Activated CD4-positive, alpha-beta T cell treated with anti-CD3 and anti-CD28 coated beads, Interleukin-2, Interleukin-6, amounts not matched to agents 100 ng/mL and 50 ng/mL, durations not matched to agents 16 hours and 8 hours (primary cell): ENCODE results near the gene NFATC2.

Source experiments
- DNase-seq: peaks from one replicate; pipeline ENCODE4 v3.0.0-alpha.2; 2020

NFATC2 gene

DNA sequence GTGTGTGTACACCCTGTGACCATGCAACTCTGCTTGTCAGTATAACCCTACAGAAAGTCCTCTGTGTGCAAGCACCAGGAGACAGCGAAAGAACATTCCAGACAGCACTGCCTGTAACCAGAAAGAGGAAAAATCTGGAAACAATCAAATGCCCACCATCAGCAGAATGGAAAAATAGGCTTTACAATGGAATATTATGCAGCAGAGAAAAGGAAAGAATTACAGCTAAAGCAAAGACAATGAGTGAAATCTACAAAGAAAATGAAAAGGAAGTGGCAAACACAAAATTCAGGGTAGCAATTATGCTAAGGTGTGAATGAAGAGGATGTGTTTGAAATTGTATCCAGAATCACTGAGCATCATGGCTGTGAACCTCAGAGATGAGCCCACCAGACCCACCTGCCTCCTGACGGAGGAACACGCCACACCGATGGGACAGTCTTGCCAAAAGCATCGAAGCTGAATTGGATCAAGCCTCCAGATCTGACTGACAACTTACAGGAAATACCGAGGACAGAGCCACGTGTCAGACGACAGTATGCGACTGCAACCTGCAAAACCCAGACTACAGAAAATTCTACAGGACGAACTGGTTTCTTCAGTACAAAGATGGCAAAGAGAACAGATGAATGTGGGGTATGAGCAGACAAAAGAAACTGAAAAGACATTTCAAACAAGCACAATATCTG is 133.2 kb downstream of the NFATC2 start:
- no peak for DNase-seq

DNA sequence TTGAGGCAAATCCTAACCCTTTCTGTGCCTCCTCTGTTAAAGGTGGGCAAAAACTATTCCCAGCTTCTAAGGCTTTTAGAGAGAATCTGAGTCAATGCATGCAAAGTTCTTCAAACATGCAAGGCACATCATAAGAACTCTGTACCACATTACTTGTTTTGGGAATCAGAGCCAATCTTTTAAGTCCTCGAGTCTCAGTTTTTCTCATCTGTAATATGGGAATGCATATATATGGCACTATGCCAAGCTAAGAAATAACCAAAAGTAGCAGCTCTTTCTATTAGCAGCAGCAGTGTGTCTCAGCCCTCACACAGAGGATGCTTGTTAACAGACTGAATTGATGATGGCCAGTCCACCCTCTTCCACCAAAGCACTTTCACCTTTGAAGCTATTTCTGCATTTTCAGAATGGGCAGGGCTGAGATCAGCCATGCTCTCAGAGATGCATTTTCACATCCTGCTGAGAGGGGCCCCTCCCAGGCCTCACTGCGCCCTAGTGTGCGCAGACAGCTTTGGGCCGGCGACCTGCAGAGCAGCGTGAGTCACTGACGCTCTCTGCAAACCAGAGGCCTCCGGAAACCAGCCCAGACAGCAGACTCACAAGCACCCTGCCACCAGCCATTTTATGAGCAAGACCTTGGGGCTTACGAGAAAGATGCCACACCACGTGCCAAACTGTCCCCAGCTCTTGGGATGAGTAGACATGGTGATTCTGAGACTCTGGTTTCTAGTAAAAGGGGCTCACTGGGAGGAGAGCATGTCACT is 138.0 kb downstream of the NFATC2 start:
- DNase-seq, result peak; percentile 98

DNA sequence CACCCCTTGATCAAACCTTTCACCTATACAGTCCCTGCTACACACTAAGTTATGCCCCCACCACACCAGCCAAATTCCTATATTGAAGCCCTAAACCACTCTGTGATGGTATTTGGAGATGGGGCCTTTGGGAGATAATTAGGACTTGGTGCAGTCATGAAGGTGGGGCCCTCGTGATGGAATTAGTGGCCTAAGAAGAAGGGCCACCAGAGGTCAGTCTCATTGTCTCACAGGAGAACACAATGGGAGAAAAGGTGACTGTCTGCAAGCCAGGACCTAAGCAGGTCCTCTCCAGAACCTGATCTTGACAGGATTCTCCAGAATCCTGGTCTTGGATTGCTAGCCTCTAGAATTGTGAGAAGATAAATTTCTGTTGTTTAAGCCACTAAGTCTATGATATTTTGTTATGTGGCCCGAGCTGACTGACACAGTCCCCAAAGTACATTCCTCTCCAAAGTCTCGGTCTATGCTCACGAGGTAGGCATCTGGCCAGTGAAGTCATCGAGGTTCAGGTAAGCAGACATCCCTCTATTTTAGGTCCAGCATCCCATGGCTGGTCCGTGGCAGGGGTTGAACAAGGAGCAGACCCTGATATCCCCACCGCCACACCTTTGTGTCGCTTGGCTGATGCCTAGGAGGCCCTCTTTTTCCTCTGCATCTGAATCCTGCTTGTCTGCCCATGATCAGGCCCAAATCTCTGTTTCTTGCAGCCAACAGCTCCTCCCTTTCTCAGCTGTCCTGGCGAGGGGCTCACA is 138.9 kb downstream of the NFATC2 start:
- DNase-seq, result no peak

- peak; percentile 86 for DNase-seq
Measured at GRCh38 chr20:51402201-51402600, 140.3 kb downstream of the NFATC2 start.

DNA sequence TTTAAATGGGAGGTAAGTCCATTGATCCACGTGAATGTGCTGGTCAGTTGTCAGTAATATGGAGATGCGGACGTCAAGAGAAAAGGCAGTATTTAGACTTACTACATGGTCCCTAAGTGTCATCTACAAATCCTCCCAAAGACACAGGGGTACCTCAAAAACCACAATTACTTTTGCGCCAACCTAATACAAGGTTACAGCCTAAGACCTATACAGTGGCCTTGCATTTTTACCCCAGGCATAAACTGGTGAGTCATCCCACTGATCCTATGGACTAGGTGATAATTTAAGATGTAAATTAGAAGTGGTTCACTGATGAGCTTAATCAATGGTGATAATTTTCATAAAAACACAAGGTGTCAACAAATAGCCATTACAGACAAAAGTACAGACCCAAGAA is 141.0 kb downstream of the NFATC2 start:
- DNase-seq, result no peak

- peak; percentile 94 for DNase-seq
Measured at GRCh38 chr20:51400051-51400926, 142.2 kb downstream of the NFATC2 start.

DNA sequence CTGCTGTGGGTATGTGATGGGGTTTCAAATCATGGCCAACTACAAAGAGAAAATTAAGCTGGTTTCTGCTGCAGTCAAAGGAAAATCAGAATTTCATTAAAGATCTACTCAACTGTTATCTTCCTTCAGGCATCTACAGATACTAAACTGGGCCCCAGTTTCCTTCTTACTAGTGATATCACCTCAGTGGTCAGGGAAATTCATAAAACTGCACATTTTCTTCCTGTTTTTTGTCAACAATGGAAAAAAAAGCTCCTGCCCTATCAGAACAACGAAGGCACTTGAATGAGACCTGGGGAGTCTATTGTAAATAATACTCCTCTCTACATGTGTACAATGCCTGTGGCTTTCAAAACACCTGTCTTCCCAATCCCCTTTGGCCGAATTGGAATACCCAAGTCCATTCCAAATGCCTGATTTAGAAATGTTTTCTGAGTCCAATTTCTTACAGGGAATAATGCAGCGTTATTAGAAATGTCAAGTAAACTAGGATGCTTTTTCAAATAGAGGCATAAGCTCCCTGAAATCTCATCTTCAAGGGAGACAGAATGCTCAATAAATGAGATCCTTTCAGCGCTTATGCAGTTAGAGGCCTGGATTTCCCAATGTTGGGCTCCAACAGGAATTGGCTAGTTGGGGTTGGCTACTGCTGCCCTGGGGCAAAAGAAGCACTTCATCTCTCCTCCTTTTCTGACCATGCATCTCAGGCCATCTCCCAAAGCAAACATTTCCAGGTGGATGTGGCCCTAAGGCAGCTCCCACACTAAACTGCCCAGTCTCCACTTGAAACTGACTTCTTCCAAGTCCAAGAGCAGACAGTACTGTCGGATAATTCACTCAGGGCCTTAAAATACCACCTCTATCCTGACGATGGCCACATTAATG is 143.3 kb downstream of the NFATC2 start:
- DNase-seq, result peak; percentile 76

- no peak for DNase-seq
Measured at GRCh38 chr20:51398552-51398951, 144.0 kb downstream of the NFATC2 start.

DNA sequence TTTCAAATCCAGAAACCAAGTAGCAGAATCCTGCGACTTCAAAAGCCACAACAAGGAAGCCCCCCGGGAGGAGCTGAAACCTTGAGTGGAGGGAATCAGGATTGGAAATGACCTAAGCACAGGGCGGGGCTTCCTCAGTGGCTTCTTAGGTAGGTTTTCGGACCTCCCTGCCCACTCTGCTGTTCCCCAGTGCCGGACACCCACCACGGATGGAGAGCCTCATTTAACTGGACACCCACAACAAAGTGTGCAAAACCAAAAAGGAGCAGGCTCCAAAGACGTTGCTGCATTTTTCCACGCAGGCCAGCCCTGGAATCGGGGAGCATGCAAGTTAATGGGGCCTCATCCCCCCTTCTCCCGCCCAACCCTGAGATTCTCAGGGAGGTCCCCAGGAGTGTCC is 144.4 kb downstream of the NFATC2 start:
- no peak for DNase-seq

DNA sequence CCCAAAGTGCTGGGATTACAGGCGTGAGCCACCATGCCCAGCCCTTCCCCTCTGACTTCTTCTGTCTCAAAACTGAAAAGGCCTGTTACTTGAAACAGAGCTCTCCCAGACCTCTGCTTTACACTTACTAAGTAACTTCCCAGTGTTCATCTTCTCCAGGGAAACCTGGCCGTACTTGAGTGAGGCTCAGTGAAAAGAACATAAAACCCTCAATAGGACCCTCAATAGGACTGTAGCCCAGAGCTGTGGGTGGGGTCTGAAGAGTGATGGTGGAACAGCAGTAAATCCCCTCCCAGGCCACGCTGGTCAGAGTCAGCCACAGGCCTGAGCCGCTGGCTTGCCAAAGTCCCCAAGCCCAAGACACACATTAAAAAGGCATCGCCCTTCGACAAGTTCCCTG is 145.4 kb downstream of the NFATC2 start:
- DNase-seq, result no peak

DNA sequence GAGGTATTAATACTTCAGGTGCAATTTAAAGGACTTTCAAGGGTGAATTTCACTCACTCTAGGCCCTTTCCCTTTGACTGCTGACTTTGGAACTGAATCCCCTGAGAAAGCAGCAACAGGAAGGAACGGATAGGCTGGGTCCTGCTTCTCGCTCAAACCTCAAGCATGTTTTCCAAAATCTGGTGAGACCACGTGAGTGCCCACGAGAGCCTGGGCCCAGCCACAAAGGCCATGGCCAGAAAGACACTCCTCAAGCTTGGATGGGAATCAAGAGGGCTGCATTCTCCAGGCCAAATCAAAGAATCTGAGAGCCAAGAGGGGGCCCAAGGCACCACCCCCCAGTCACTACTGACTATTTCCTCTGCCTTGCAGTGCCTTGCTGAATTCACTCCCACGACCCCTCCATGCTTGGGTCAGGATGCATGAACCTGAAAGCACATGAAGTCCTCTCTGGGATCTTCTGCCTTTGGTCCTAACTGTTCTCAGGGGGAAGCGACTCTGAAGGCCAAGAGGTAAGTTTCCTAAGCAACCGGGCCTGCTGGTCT is 146.1 kb downstream of the NFATC2 start:
- DNase-seq, result no peak

GRCh38 chr20:51394706-51395105 is 147.8 kb downstream of the NFATC2 start:
- no peak for DNase-seq

DNA sequence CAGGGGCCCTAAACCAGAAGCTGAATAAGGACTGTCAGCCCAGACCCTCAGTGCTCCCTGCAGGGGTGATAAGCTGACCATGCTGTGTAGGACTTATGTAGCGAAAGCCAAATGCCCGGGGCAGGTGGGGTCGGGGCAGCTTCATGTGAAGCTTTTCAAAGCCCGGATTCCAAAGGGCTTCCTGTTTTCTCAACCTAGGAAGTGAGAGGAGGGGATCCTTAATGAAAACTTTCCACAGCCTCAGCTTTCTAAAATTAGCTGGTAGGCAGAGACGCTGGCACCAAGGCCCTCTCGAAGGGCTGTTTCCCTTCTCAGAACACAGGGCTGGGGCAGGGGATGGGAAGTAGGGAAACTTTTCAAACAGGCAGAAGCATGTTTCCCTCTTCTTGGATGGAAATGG is 148.9 kb downstream of the NFATC2 start:
- DNase-seq, result no peak

DNA sequence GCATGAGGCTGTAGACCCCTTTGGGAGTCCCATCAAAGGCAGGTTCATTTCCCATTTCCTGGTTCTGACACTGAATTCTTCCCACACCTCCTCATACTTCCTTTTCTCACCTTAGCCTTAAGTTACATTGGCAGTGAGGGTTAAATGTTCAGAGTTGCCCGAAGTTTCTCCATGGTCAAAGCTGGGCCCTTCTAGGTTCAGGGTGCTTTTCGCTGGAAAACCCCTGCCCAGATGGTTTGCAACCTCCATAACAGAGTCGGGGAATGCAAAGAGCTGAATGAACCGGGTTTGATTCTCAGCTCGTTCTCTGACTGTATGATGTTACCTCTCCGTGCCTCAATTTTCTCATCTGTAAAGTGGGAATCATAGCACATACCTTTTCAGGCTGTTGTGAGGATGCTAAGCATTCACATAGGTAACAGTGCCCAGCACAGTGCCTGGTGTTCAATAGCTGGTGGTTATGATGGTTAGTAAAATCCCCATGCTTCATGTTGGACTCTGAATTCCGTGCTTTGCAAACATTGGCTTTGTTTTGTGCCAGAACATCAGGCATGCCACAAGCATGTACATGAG is 149.8 kb downstream of the NFATC2 start:
- DNase-seq, result no peak

DNA sequence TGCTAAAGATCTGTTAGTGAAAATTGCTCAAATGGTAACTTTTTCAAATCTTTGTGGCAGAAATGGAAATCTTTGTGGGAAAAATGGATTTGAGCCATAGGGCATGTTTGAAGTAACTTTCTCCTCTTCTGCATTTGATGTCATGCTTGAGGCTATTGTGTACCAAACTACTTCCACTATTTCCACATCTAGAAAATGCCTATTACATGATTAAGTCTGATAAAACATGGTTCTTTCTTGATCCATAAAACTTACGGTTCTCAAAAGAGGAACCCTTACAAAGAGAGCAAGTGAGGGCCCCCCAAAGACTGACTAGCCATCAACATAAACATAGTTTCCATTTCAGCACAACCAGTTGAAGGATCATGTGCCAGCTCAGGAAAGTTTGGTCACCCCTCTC is 150.6 kb downstream of the NFATC2 start:
- DNase-seq, result no peak

DNA sequence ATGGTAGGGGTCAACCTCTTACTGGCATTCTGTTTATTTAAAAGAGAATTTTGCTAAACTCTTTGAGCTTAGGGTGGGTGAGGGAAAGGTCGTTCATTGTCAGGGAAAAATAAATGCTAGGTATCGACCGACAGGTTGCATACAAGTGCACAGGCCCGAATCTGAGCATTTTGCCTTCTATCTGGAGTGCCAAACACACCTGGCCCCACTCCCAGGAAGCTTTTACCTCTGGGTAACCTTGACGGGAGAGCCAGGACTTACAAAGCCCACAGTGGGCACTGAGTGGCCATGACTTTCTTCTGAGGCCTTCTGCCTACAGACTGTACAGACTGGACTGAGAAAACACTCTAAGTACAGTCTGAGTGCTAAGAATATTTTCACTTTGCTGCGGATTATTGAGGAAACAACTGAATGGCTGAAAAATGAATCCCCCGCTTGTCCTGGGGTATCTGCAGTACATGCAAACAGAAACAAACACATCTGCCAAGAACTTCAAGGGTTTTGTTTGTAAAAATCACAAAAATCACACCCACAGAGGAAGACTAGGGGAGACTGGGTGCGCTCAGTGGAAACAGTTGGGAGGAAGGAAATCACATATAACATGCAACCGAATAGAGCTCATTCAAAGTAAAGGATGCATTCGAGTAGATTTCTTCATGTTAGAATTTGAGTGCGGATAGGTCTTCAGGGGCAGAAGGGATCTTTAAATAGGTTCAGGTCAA is 152.8 kb downstream of the NFATC2 start:
- no peak for DNase-seq

- no peak for DNase-seq
Measured at GRCh38 chr20:51388756-51389542, 153.6 kb downstream of the NFATC2 start.

- DNase-seq, result peak; percentile 65
Measured at GRCh38 chr20:51388227-51388626, 154.3 kb downstream of the NFATC2 start.

GRCh38 chr20:51387125-51387875 is 155.2 kb downstream of the NFATC2 start:
- DNase-seq, result no peak
